HG03097 (cell line): Measurements from ENCODE around the gene AKTIP.
"Not testable (repeated sequence)": the region's sequence is repeated elsewhere in the genome, so short reads cannot be mapped to it uniquely, and the experiment has no call there.

ENCODE experiments used
- ATAC-seq: cut with Tn5 transposase; IDR thresholded peaks from one replicate; pipeline ENCODE4 v1.9.1; 2021; ENCODE audit not compliant: unreplicated experiment, low FRiP score

AKTIP gene

GRCh38 chr16:53517851-53518250 is 14.8 kb upstream of the AKTIP start:
- ATAC-seq = no peak

DNA sequence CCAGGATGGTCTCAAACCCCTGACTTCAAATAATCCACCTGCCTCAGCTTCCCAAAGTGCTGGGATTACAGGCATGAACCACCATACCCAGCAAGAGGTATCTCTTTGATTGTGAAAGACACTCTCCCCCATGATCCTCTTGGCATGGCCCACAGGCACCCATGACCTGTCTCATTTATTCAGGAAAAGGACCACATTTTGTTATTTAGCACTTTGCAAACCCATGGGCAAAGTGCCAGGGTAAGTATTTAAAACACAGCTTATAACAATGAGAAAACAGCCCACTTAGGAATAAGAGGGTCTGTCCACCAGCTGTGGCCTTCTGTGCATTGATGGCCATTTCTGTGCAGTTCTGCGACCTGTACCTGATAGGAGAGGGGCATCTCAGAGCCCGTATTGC is 12.8 kb upstream of the AKTIP start:
- ATAC-seq = no peak

DNA sequence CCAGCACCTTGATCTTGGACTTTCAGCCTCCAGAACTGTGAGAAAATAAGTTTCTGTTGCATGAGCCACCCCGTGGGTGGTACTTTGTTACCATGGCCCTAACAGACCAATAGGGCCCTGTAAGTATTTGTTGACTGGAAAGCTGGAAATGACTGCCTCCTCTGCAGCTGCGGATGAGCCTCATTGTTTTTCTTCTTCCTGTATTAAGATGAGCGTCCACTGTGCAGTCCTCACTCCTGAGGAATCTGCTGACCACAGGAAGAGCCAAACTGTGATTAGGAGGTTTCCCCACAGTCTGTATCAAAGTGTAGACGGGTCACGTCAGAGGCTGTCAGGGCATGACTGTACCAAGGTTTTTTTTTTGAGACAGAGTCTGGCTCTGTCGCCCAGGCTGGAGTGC is 12.2 kb upstream of the AKTIP start:
- ATAC-seq = no peak

- ATAC-seq = not testable (repeated sequence)
Measured at GRCh38 chr16:53512795-53513194, 9.8 kb upstream of the AKTIP start.

DNA sequence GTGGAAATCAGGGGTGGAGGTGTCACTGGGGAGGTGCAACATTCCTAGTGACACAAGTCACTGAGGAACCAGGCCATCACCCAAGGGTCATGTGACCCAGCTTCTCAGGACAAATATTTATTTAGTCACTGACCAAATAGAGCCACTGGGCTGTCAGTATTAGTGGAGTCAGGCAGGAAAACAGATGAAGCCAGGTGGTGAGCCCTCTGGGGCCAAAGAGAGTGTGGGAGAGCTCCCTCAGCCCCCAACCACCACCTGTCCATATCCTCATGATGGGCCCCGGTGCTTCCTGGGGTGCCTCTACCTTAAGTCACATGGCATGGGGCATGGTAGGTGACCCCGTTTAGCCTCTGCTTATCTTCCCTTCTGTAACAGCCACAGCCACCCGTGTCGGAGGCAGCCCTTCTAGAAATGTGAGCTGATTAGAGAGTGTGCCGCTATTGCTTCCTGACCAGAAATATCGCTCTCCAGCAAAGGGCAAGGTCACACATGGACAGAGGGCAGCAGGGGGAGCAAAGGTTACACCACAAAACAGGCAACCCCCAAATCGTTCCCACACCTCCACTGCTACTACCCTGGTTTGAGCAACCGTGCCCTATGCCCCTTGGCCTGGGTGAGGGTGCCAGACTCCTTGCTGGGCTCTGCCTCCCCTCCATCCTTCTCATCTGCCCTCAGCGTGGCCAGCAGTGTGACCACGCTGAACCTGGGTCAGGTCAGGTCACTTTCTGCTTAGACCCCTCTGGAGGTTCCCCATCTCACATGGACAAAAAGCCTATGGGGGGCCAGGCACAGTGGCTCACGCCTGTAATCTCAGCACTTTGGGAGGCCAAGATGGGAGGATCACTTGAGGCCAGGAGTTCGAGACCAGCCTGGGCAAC is 8.6 kb upstream of the AKTIP start:
- ATAC-seq = no peak

- no peak for ATAC-seq
Measured at GRCh38 chr16:53511084-53511402, 8.0 kb upstream of the AKTIP start.

GRCh38 chr16:53510704-53511070 is 7.7 kb upstream of the AKTIP start:
- ATAC-seq = no peak

- ATAC-seq = no peak
Measured at GRCh38 chr16:53509906-53510703, 7.1 kb upstream of the AKTIP start.

- no peak for ATAC-seq
Measured at GRCh38 chr16:53507464-53508179, 4.6 kb upstream of the AKTIP start.

- no peak for ATAC-seq
Measured at GRCh38 chr16:53506254-53506653, 3.2 kb upstream of the AKTIP start.

GRCh38 chr16:53504665-53505064 is 1.7 kb upstream of the AKTIP start:
- ATAC-seq = no peak

DNA sequence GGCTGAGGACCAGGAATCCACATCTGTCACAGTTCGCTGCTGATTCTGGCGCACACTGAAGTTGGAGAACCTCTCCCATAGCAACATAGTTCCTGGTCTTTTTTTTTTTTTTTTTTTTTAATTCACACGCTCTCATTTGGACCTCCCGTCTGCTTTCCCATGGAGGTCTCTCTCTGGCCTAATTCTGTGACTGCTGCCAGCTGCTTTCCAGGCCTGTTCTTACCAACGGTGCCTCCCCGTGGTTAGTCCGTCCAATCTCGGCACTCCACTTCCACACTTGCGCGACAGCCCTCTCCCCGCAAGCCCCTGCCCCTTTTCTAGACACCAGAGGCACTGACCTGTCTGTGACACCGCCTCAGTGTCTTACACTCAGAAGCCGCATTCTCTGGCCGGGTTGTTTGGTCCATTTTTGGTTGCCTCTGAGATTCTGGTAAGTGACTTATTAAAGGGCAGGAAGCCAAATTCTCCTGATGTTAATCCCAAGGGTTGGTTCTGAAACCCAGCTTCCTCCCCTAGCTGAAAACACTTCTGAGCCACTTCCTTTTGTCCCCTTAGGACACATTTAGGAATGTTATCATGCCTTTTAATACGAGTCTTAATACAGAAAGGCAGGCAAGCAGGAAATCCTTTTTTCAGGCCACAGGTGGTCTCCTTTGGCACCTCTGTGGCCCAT is 1.1 kb upstream of the AKTIP start:
- no peak for ATAC-seq

DNA sequence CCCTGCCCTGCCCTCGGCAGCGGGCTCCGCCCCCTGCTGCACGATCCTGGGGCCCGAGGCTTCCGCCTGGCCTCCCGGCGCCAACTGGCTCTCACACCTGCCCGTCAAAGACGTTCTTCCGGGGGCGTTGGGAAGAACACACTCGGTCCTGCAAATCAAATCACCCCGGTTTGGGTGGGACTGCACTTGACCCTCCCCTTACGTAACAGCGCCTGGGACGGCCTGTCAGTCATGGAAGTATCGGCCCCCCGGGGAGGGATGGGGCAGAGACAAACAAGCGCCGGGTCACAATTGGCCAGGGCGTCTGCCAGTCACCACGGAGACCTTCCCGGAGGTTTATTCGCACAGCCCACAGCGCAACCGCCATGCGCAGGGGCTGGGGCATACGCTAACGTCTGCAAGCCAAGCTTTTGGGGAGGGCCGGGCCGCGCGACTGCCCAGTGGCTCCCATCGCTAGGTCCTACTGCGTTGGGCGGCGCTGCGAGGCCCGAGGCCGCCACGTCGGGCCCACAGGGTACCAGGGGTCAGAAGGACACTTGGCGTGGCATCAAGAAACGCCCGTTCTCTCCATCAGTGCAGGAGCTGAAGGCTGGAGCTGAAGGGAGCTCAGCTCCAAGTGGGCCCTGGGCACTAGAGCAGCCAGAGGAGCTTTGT is 388 bp upstream of the AKTIP start:
- peak; percentile 98 for ATAC-seq

DNA sequence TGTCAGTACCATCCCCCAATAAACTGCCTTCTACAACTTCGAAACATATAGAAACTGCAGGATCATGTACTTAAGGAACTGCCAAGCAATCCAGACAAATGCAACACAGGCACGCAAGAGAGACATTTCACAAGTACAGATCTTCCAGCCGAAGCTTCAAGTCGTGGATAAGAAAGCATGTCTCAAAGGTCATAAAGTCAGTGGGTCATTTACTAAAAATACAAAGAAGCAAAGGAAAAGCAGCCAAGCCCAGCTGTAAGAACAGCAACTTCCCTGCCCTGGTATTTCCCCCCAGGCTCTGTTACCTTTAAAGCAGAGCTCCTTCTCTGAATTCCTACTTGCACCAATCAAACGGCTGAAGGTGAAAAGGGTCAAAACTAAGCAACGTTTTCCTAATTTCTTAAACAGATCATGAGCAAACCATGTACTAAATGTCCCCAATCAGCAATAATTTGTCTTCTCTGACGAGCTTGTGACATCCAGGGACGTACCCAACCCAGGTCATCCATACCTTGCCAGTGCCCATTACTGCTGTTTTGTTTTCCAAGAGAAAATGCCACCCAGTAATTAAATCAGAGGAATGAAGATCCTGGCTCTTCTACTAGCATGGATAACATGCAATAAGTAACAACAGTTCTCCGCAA is 1.7 kb downstream of the AKTIP start:
- ATAC-seq = no peak

DNA sequence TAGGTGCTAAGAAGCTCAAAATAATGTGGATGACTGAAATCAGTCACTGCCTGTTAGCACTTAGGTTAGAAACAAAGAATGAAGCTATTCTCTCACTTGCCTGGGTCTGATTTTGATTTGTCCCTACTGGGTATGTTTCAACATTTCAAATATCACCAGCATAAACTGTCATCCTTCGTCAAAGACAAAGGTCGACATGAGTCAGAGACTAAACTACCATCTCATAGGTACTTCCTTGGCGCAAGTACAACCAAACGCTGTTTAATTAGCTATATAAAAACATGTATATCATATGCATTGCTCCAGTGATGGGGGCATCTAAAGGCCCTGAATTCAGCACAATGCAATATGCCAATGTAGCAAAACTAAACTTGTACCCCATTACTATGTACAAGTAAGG is 4.0 kb downstream of the AKTIP start:
- ATAC-seq = no peak

GRCh38 chr16:53495325-53495724 is 7.7 kb downstream of the AKTIP start:
- no peak for ATAC-seq

DNA sequence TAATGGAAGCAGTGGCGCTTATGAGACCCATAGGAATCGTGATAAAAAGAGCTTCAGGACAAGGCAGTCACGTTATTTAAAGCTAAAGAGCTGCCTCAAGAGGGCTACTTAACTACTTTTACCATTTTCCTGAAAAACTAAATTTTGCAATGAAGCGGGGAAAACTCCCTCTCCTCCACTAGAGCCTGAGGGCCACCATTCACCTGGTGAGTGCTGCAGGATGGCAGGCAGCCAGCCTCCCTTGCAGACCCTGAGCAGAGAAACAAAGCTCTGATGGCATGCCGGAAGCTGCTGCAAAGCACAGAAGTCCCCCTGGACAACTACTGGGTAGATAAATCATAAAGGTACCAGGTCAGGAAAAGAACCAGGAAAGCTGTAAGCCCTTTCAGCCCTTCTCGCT is 8.4 kb downstream of the AKTIP start:
- ATAC-seq = no peak

DNA sequence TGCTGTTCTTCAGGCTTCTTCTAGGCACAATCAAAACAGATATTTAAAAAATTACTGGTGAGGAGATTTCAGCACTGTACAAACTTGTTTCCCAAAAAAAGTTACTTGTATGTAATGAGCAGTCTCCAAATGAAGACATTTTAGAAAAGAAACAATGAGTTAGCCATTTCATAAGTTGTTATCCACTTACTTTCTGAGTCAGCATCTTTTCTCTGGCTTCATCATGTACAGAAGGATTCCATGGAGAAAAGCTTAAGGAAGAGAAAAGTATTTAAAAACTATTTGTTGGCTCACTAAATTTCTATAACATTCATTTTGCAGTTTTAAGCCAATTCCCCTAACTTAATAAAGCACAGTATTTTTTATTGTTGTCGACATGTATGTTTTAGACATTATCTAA is 10.5 kb downstream of the AKTIP start:
- no peak for ATAC-seq

GRCh38 chr16:53489755-53490154 is 13.3 kb downstream of the AKTIP start:
- no peak for ATAC-seq

- ATAC-seq = no peak
Measured at GRCh38 chr16:53486230-53486629, 16.8 kb downstream of the AKTIP start.
